Activated T-cell treated with anti-CD3 and anti-CD28 coated beads for 4 hours (primary cell): ENCODE measurements around the gene RPGRIP1L.

Experiments used
- DNase-seq: peaks from one replicate; pipeline ENCODE4 v3.0.0-alpha.2; 2020

RPGRIP1L gene

GRCh38 chr16:53598511-53599275 is 105.0 kb downstream of the RPGRIP1L start:
- no peak for DNase-seq

GRCh38 chr16:53597776-53598175 is 105.9 kb downstream of the RPGRIP1L start:
- no peak for DNase-seq

DNA sequence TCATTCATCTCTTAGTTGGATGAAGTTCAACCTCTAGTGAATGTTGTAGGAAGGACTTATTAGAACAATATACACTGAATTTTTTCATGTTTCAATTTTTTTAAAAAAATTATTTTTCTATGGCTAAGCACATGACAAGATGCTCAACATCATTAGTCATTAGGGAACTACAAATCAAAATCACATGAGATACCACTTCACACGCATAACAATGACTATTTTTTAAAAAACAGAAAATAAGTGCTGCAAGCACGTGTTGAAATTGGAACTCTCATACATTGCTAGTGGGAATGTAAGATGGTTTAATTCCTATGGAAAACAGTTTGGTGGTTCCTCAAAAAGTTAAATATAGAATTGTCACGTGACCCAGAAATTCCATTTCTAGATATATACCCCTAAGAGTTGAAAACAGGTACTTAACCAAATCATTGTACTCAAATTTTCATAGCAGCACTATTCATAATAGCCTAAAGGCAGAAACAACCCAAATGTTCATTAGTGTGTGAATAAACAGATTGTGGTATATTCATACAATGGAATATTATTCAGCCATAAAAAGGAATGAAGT is 115.5 kb downstream of the RPGRIP1L start:
- no peak for DNase-seq

DNA sequence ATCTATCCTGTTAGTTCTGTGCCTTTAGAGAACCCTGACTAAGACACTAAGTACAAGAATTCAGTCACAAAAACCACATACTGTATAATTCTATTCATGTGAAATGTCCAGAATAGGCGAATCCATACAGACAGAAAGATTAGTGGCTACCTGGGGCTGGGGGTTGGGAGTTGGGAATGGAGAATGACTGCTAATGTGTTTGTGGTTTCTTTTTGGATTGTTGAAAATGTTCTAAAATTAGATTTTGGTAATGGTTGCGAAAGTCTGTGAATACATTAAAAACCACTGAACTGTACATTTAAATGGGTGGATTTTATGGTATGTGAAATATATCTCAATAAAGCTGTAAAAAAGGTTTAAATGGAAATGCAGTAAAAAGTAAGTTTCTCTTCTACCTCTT is 120.3 kb downstream of the RPGRIP1L start:
- no peak for DNase-seq

GRCh38 chr16:53581784-53582183 is 121.9 kb downstream of the RPGRIP1L start:
- DNase-seq: no peak

- no peak for DNase-seq
Observed at GRCh38 chr16:53580038-53580802, 123.4 kb downstream of the RPGRIP1L start.

- no peak for DNase-seq
Observed at GRCh38 chr16:53576904-53577303, 126.8 kb downstream of the RPGRIP1L start.

DNA sequence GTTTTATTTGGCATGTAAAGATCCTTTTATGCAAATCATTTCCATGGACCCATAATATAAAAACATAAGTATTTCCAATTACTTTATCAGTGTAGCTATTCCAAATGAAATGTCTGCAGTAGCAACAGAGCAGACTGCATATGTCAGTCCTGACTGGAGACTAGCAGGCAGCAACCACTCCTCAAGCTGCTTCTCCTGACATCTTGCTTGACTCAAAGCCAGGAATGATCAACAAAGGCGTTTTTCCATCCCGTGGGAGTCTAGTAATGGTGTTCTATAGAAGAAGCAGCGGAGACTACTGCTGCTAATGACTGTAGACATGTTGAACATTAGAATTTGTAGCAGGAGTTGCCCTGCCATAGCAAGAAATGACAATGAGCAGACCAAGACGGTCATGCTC is 127.4 kb downstream of the RPGRIP1L start:
- DNase-seq: no peak

GRCh38 chr16:53571763-53572162 is 131.9 kb downstream of the RPGRIP1L start:
- no peak for DNase-seq

- DNase-seq: no peak
Observed at GRCh38 chr16:53566552-53567245, 137.0 kb downstream of the RPGRIP1L start.

GRCh38 chr16:53565296-53565863 is 138.3 kb downstream of the RPGRIP1L start:
- no peak for DNase-seq

DNA sequence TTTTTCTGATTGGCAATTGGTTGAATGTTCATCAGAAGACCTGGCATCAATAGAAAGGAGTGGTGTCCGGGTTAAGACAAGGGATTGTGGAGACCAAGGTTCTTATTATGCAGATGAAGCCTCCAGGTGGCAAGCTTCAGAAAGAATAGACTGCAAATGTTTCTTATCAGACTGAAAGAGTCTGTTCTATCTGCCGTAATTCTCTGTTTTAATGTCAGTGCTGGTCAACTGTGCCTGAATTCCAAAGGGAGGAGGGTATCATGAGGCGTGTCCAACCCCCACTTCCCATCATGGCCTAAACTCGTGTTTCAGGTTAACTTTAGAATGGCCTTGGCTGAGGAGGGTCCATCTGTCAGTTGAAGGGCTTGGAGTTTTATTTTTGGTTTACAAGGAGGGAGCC is 140.2 kb downstream of the RPGRIP1L start:
- DNase-seq: no peak

- DNase-seq: no peak
Observed at GRCh38 chr16:53561101-53561888, 142.4 kb downstream of the RPGRIP1L start.

- DNase-seq: no peak
Observed at GRCh38 chr16:53559270-53559951, 144.2 kb downstream of the RPGRIP1L start.

DNA sequence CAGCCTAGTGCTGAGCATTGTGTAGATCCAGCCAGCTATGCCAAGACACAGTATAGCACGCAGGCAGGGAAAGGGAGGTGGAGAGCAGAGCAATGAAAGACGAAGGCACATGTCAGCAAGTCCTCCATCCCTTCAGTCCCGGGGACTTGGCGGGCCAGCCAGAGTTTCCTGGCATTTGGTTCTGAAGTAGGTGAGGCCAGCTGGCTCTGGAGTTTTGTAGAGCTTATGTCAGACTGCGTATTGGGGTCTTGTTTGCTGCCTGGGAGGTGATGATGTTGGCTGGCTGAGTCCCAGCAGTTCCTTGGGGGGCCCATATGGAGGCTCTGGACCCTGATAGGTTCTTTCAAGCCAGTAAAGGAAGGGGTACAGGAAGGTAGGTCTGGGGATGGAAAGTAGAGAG is 144.9 kb downstream of the RPGRIP1L start:
- no peak for DNase-seq

GRCh38 chr16:53556521-53556920 is 147.1 kb downstream of the RPGRIP1L start:
- no peak for DNase-seq

DNA sequence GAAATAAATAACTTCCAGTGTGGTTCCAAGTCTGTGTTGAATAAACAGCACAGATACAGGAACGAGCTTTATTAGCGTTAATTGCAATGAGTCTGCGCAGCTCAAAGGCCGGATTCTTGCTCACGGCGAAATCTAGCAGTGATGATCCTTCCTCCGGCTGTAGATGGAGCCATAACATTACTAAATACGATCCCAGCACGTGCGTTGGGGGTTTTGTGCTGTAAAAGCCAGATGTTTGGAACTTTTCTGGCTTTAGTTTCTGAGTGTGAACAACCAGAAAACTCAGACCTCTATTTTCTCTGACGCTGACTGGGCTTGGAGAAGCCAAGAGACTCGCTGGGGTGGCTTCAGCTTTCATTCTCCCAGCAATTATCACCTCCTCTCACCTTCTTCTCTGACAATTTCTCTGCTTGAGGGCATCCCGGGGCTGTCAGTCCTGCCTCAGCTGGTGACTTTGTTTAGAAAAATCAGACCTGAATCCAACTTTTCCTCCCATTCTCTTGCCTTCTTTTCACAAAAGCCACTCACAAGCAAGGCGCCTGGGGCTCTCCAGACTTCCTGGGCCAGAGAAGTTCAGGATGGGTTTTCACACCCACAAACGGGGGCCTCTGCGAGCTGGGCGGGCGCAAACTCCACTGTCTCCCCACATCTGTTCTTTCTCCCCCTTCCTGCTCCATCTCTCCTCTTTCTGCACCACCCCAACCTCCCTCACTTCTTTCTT is 153.5 kb downstream of the RPGRIP1L start:
- peak; percentile 30 for DNase-seq
